ENCODE data around the gene TMEM108. TPM values are rescaled to one million over a fixed set of nuclear protein-coding genes. Genes with fewer than 3 reads are reported as not detected.

TMEM108 gene
- total RNA-seq, 1 experiment from 2014 or later = not detected

- Histone ChIP-seq H2AFZ (ENCODE audit: low read depth, low read length, poor library complexity, severe bottlenecking) (no peak overlapping the region), H3K4me2 (ENCODE audit: low read length) (no peak overlapping the region), H3K36me3 (ENCODE audit: control insufficient read depth in 1 of 2, insufficient read depth in 2 of 2, low read length in 2 of 2) (no peaks in the 10 kb centered on the region), H3K4me1 (ENCODE audit: control insufficient read depth in 1 of 2, insufficient read depth in 2 of 2, low read length in 2 of 2) (no peaks in the 10 kb centered on the region), H3K27me3 (ENCODE audit: insufficient read depth, low read length) (peaks cover 43% of the 10 kb centered on the region), H3K9me2 (ENCODE audit: insufficient read depth) (no peaks in the 10 kb centered on the region), H3K9ac (ENCODE audit: low read length) (no peak overlapping the region), H3K9me3 (ENCODE audit: control insufficient read depth in 1 of 2, insufficient read depth in 1 of 2, low read depth in 1 of 2, low read length in 2 of 2) (no peaks in the 10 kb centered on the region), H3K27ac (ENCODE audit: low read depth, low read length) (no peak overlapping the region), H4K20me1 (ENCODE audit: insufficient read depth) (no peaks in the 10 kb centered on the region), H3K4me3 (replicated peaks in 1 of 2; ENCODE audit: low read depth in 1 of 2, low read length in 2 of 2) (no peak overlapping the region), H3K79me2 (ENCODE audit: insufficient read depth, low read length) (no peaks in the 10 kb centered on the region)
- ChIA-PET RAD21 (ENCODE audit: low non-redundant PET in 1 of 2, low total read pairs in 2 of 2, uncharacterized antibody in 2 of 2, unreplicated experiment in 2 of 2) (no interaction called here), CTCF (no interaction called here), POLR2A (no interaction called here)
- BruUV-seq (replicated peaks) = no TSS peak
- intact Hi-C loops (cut with micrococcal nuclease) = no loop called here
- ATAC-seq = no peak
- TF ChIP-seq, protein P1, sequence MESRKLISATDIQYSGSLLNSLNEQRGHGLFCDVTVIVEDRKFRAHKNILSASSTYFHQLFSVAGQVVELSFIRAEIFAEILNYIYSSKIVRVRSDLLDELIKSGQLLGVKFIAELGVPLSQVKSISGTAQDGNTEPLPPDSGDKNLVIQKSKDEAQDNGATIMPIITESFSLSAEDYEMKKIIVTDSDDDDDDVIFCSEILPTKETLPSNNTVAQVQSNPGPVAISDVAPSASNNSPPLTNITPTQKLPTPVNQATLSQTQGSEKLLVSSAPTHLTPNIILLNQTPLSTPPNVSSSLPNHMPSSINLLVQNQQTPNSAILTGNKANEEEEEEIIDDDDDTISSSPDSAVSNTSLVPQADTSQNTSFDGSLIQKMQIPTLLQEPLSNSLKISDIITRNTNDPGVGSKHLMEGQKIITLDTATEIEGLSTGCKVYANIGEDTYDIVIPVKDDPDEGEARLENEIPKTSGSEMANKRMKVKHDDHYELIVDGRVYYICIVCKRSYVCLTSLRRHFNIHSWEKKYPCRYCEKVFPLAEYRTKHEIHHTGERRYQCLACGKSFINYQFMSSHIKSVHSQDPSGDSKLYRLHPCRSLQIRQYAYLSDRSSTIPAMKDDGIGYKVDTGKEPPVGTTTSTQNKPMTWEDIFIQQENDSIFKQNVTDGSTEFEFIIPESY (IDR thresholded peaks at IDR 0.05; ENCODE audit: extremely low read depth, insufficient replicate concordance, low read length) = no peak
- TF ChIP-seq POLR2AphosphoS5 (IDR thresholded peaks at IDR 0.05; ENCODE audit: low read depth, low read length) (no peak), ELF1 (IDR thresholded peaks at IDR 0.05; ENCODE audit: borderline replicate concordance, low read depth) (no peak), SRF (IDR thresholded peaks at IDR 0.05; ENCODE audit: low read depth) (no peak), ZNF274 (IDR thresholded peaks at IDR 0.05; ENCODE audit: low read depth, low read length) (no peak), SIN3A (IDR thresholded peaks at IDR 0.05; ENCODE audit: low read depth) (no peak), EZH2 (IDR thresholded peaks at IDR 0.05) (no peak), CBX3 (IDR thresholded peaks at IDR 0.05; ENCODE audit: low read depth) (no peak), SP1 (IDR thresholded peaks at IDR 0.05; ENCODE audit: low read depth) (no peak)
- no peak for DNase-seq (ENCODE audit: low read depth, low spot score)
Observed at GRCh38 chr3:133125171-133125570, 87.0 kb downstream of the TMEM108 start.

DNA sequence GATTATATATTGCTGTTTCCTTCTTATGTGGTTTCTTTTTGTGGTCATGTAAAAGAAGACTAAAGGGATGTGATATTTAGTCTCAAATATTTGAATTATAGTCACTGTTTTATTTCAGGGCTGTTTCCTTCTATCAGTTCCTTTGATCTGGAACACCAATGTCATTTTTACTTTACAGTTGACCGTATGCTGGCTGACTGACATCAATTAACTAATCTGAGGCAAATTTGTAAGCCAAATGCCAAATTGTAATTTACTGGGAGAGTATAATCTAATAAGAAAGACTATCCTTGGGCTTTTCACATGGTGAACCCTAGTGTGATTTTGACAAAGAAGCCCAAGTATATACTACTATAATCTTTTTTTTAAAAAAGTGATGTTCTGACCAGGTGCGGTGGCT, 87.6 kb downstream of the TMEM108 start:
- Histone ChIP-seq H3K9ac (ENCODE audit: low read length) (no peak overlapping the region), H2AFZ (ENCODE audit: low read depth, low read length, poor library complexity, severe bottlenecking) (no peak overlapping the region), H4K20me1 (ENCODE audit: insufficient read depth) (no peaks in the 10 kb centered on the region), H3K79me2 (ENCODE audit: insufficient read depth, low read length) (no peaks in the 10 kb centered on the region), H3K36me3 (ENCODE audit: control insufficient read depth in 1 of 2, insufficient read depth in 2 of 2, low read length in 2 of 2) (no peaks in the 10 kb centered on the region), H3K27ac (ENCODE audit: low read depth, low read length) (no peak overlapping the region), H3K27me3 (ENCODE audit: insufficient read depth, low read length) (peaks cover 42% of the 10 kb centered on the region), H3K9me3 (ENCODE audit: control insufficient read depth in 1 of 2, insufficient read depth in 1 of 2, low read depth in 1 of 2, low read length in 2 of 2) (no peaks in the 10 kb centered on the region), H3K4me3 (replicated peaks in 1 of 2; ENCODE audit: low read depth in 1 of 2, low read length in 2 of 2) (no peak overlapping the region), H3K4me1 (ENCODE audit: control insufficient read depth in 1 of 2, insufficient read depth in 2 of 2, low read length in 2 of 2) (no peaks in the 10 kb centered on the region), H3K4me2 (ENCODE audit: low read length) (no peak overlapping the region), H3K9me2 (ENCODE audit: insufficient read depth) (no peaks in the 10 kb centered on the region)
- BruUV-seq (replicated peaks) = no TSS peak
- RAD21 ChIA-PET (ENCODE audit: low non-redundant PET in 1 of 2, low total read pairs in 2 of 2, uncharacterized antibody in 2 of 2, unreplicated experiment in 2 of 2) = no interaction called here
- CTCF ChIA-PET = interaction anchor here (0.7 kb wide), 1 partner anchor 89 kb away, joined by 3 read pairs; no protein-coding TSS in a partner anchor
- POLR2A ChIA-PET = no interaction called here
- ATAC-seq = no peak
- no peak for DNase-seq (ENCODE audit: low read depth, low spot score)
- intact Hi-C loops (cut with micrococcal nuclease) = no loop called here
- TF ChIP-seq SIN3A (IDR thresholded peaks at IDR 0.05; ENCODE audit: low read depth) = no peak
- TF ChIP-seq SP1 (IDR thresholded peaks at IDR 0.05; ENCODE audit: low read depth) = no peak
- no peak for TF ChIP-seq POLR2A (IDR thresholded peaks at IDR 0.05; ENCODE audit: borderline replicate concordance, extremely low read depth, insufficient read depth, insufficient read length)
- no peak for TF ChIP-seq RAD21 (IDR thresholded peaks at IDR 0.05; ENCODE audit: low read depth)
- TF ChIP-seq POLR2AphosphoS5 (IDR thresholded peaks at IDR 0.05; ENCODE audit: low read depth, low read length) = no peak
- no peak for TF ChIP-seq ZFX (IDR thresholded peaks at IDR 0.05)
- no peak for TF ChIP-seq YY1 (IDR thresholded peaks at IDR 0.05; ENCODE audit: extremely low read depth, insufficient replicate concordance, low read depth, low read length)
- no peak for TF ChIP-seq CBX3 (IDR thresholded peaks at IDR 0.05; ENCODE audit: low read depth)
- TF ChIP-seq ELF1 (IDR thresholded peaks at IDR 0.05; ENCODE audit: borderline replicate concordance, low read depth) = no peak
- TF ChIP-seq CEBPB (IDR thresholded peaks at IDR 0.05; ENCODE audit: low read depth) = no peak
- TF ChIP-seq JUND (IDR thresholded peaks at IDR 0.05) = no peak
- TF ChIP-seq, protein P1 (IDR thresholded peaks at IDR 0.05; ENCODE audit: extremely low read depth, insufficient replicate concordance, low read length) = no peak
- TF ChIP-seq FOSL1 (IDR thresholded peaks at IDR 0.05; ENCODE audit: low read depth) = no peak
- TF ChIP-seq, protein P2, sequence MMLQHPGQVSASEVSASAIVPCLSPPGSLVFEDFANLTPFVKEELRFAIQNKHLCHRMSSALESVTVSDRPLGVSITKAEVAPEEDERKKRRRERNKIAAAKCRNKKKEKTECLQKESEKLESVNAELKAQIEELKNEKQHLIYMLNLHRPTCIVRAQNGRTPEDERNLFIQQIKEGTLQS (IDR thresholded peaks at IDR 0.05) = no peak
- TF ChIP-seq TCF7L2 (IDR thresholded peaks at IDR 0.05; ENCODE audit: borderline replicate concordance, extremely low read depth, insufficient read depth, insufficient read length) = no peak
